A549 treated with CpdA at 1 μM for 4 hours (cell line): ENCODE measurements around the gene KRTAP4-9. TPM values are rescaled to one million over a fixed set of nuclear protein-coding genes. Genes with fewer than 3 reads are reported as not detected.

ENCODE experiments used
- total RNA-seq: library from RNA; stranded (reverse); fragments of 200-300 nt; extraction: Qiagen RNA extraction; gene quantifications from 5 replicates; pipeline ENCODE4 v1.2.3, GENCODE V29; 2022; ENCODE audit warnings: low read depth

Gene KRTAP4-9
- not detected in 5 replicates for total RNA-seq

GRCh38 chr17:41105347-41105746 is at the start of gene KRTAP4-9:
Gene KRTAP4-9, plus strand, starts transcription at chr17:41105389. Its CDS starts 0 bp downstream, at chr17:41105389.

GRCh38 chr17:41060052-41060604 is 45.1 kb upstream of the KRTAP4-9 start, which contains the start of gene KRTAP2-3:
Gene KRTAP2-3, minus strand, starts transcription at chr17:41060114. Its CDS starts 64 bp downstream, at chr17:41060050.

GRCh38 chr17:41065829-41066624 is 39.2 kb upstream of the KRTAP4-9 start, which contains the start of gene KRTAP2-4:
Gene KRTAP2-4, minus strand, starts transcription at chr17:41065879. Its CDS starts 34 bp downstream, at chr17:41065845.

GRCh38 chr17:41084100-41084856 is 20.9 kb upstream of the KRTAP4-9 start, which contains the start of gene KRTAP4-7:
Gene KRTAP4-7, plus strand, starts transcription at chr17:41084150. Its CDS starts 57 bp downstream, at chr17:41084207.

GRCh38 chr17:41098042-41098441 is 7.1 kb upstream of the KRTAP4-9 start, which contains the start of gene KRTAP4-8:
Gene KRTAP4-8, minus strand, starts transcription at chr17:41098142. Its CDS starts 58 bp downstream, at chr17:41098084.

GRCh38 chr17:41101586-41102259 is 3.5 kb upstream of the KRTAP4-9 start, which contains the start of gene KRTAP4-16:
Gene KRTAP4-16, minus strand, starts transcription at chr17:41102209. Its CDS starts 0 bp downstream, at chr17:41102209.

GRCh38 chr17:41117846-41118386 is 12.7 kb downstream of the KRTAP4-9 start, which contains the start of gene KRTAP4-11:
Gene KRTAP4-11, minus strand, starts transcription at chr17:41118373. Its CDS starts 58 bp downstream, at chr17:41118315.

GRCh38 chr17:41123991-41124371 is 18.8 kb downstream of the KRTAP4-9 start, which contains the start of gene KRTAP4-12:
Gene KRTAP4-12, minus strand, starts transcription at chr17:41124182. Its CDS starts 60 bp downstream, at chr17:41124122.

GRCh38 chr17:41140360-41141131 is 35.4 kb downstream of the KRTAP4-9 start, which contains the start of gene KRTAP4-6:
Gene KRTAP4-6, minus strand, starts transcription at chr17:41140544. Its CDS starts 57 bp downstream, at chr17:41140487.

GRCh38 chr17:41149652-41149985 is 44.4 kb downstream of the KRTAP4-9 start, which contains the start of gene KRTAP4-5:
Gene KRTAP4-5, minus strand, starts transcription at chr17:41149825. Its CDS starts 58 bp downstream, at chr17:41149767.

Other genes starting within 250 kb of the KRTAP4-9 start
- 0.08 TPM in 1 of 5 replicates, not detected in the others for gene KRT12, start 238.2 kb upstream of the KRTAP4-9 start, total RNA-seq
- 0.17 to 0.52 TPM (median 0.26 TPM) in 5 replicates for gene KRT20, start 220.1 kb upstream of the KRTAP4-9 start, total RNA-seq
- 0.08 TPM in 1 of 5 replicates, not detected in the others for gene KRT23, start 167.7 kb upstream of the KRTAP4-9 start, total RNA-seq
- not detected in 5 replicates for gene KRT39, start 138.4 kb upstream of the KRTAP4-9 start, total RNA-seq
- gene KRT40, start 121.1 kb upstream of the KRTAP4-9 start, total RNA-seq, result not detected in 5 replicates
- gene KRTAP3-3, start 111.2 kb upstream of the KRTAP4-9 start, total RNA-seq, result not detected in 5 replicates
- 0.16 to 0.35 TPM (median 0.30 TPM) in 3 of 5 replicates, not detected in the others for gene KRTAP3-2, start 105.5 kb upstream of the KRTAP4-9 start, total RNA-seq
- gene KRTAP3-1, start 96.3 kb upstream of the KRTAP4-9 start, total RNA-seq, result not detected in 5 replicates
- gene KRTAP1-5, start 78.2 kb upstream of the KRTAP4-9 start, total RNA-seq, result 0.12 TPM in 1 of 5 replicates, not detected in the others
- not detected in 5 replicates for gene KRTAP1-4, start 75.2 kb upstream of the KRTAP4-9 start, total RNA-seq
- gene KRTAP1-3, start 70.5 kb upstream of the KRTAP4-9 start, total RNA-seq, result not detected in 5 replicates
- gene KRTAP1-1, start 63.9 kb upstream of the KRTAP4-9 start, total RNA-seq, result not detected in 5 replicates
- gene KRTAP2-1, start 58.1 kb upstream of the KRTAP4-9 start, total RNA-seq, result not detected in 5 replicates
- gene KRTAP2-2, start 50.2 kb upstream of the KRTAP4-9 start, total RNA-seq, result not detected in 5 replicates
- gene KRTAP2-3, start 45.3 kb upstream of the KRTAP4-9 start, total RNA-seq, result 0.08 TPM in 1 of 5 replicates, not detected in the others
- not detected in 5 replicates for gene KRTAP2-4, start 39.5 kb upstream of the KRTAP4-9 start, total RNA-seq
- gene KRTAP4-7, start 21.2 kb upstream of the KRTAP4-9 start, total RNA-seq, result not detected in 5 replicates
- gene KRTAP4-8, start 7.2 kb upstream of the KRTAP4-9 start, total RNA-seq, result 0.05 to 0.12 TPM in 2 of 5 replicates, not detected in the others
- not detected in 5 replicates for gene KRTAP4-16, start 3.2 kb upstream of the KRTAP4-9 start, total RNA-seq
- not detected in 5 replicates for gene KRTAP4-11, start 13.0 kb downstream of the KRTAP4-9 start, total RNA-seq
- gene KRTAP4-12, start 18.8 kb downstream of the KRTAP4-9 start, total RNA-seq, result not detected in 5 replicates
- not detected in 5 replicates for gene KRTAP4-6, start 35.2 kb downstream of the KRTAP4-9 start, total RNA-seq
- gene KRTAP4-5, start 44.4 kb downstream of the KRTAP4-9 start, total RNA-seq, result not detected in 5 replicates
- gene KRTAP4-4, start 55.4 kb downstream of the KRTAP4-9 start, total RNA-seq, result not detected in 5 replicates
- gene KRTAP4-3, start 62.8 kb downstream of the KRTAP4-9 start, total RNA-seq, result not detected in 5 replicates
- gene KRTAP4-2, start 72.8 kb downstream of the KRTAP4-9 start, total RNA-seq, result not detected in 5 replicates
- gene KRTAP4-1, start 79.5 kb downstream of the KRTAP4-9 start, total RNA-seq, result 0.07 to 0.56 TPM (median 0.26 TPM) in 4 of 5 replicates, not detected in the other
- gene KRTAP9-1, start 84.5 kb downstream of the KRTAP4-9 start, total RNA-seq, result not detected in 5 replicates
- gene KRTAP9-2, start 121.3 kb downstream of the KRTAP4-9 start, total RNA-seq, result not detected in 5 replicates
- gene KRTAP9-3, start 127.1 kb downstream of the KRTAP4-9 start, total RNA-seq, result not detected in 5 replicates
- gene KRTAP9-8, start 132.6 kb downstream of the KRTAP4-9 start, total RNA-seq, result not detected in 5 replicates
- not detected in 5 replicates for gene KRTAP9-4, start 144.3 kb downstream of the KRTAP4-9 start, total RNA-seq
- gene KRTAP9-9, start 150.0 kb downstream of the KRTAP4-9 start, total RNA-seq, result not detected in 5 replicates
- gene KRTAP9-6, start 160.0 kb downstream of the KRTAP4-9 start, total RNA-seq, result not detected in 5 replicates
- gene KRTAP9-7, start 170.3 kb downstream of the KRTAP4-9 start, total RNA-seq, result not detected in 5 replicates
- not detected in 5 replicates for gene KRTAP29-1, start 197.5 kb downstream of the KRTAP4-9 start, total RNA-seq
- not detected in 5 replicates for gene KRTAP16-1, start 203.9 kb downstream of the KRTAP4-9 start, total RNA-seq
- gene KRTAP17-1, start 210.3 kb downstream of the KRTAP4-9 start, total RNA-seq, result not detected in 5 replicates
- gene KRT33A, start 245.4 kb downstream of the KRTAP4-9 start, total RNA-seq, result not detected in 5 replicates